WI38 (cell line): Measurements from ENCODE around the gene MAPK8IP3.

Source experiments
- H3K4me3 ChIP-seq: 2 replicates; pipeline ENCODE4 v1.5.1; 2011; ENCODE audit warnings: low read depth, mild to moderate bottlenecking, control low read depth, low read length
- CTCF ChIP-seq: IDR thresholded peaks from 2 replicates; pipeline ENCODE4 v1.5.1; 2012; ENCODE audit warnings: low read depth, mild to moderate bottlenecking, control low read depth, low read length

The MAPK8IP3 gene

GRCh38 chr16:1743376-1744337 is 37.7 kb downstream of the MAPK8IP3 start:
- no peak overlapping the region for H3K4me3 ChIP-seq
- no peak for TF ChIP-seq CTCF

- TF ChIP-seq CTCF: no peak
- no peak overlapping the region for H3K4me3 ChIP-seq
Observed at GRCh38 chr16:1744338-1744840, 38.4 kb downstream of the MAPK8IP3 start.

- 0 out of 2 replicates have a peak overlapping the region, but pooled peaks have one; percentile 16 for H3K4me3 ChIP-seq
- no peak for TF ChIP-seq CTCF
Observed at GRCh38 chr16:1745181-1745899, 39.3 kb downstream of the MAPK8IP3 start.

GRCh38 chr16:1745900-1746692 is 40.1 kb downstream of the MAPK8IP3 start:
- no peak for TF ChIP-seq CTCF
- H3K4me3 ChIP-seq: 0 out of 2 replicates have a peak overlapping the region, but pooled peaks have one; percentile 16

- TF ChIP-seq CTCF: no peak
- H3K4me3 ChIP-seq: no peak overlapping the region
Observed at GRCh38 chr16:1746693-1747195, 40.7 kb downstream of the MAPK8IP3 start.

- no peak for TF ChIP-seq CTCF
- no peak overlapping the region for H3K4me3 ChIP-seq
Observed at GRCh38 chr16:1747934-1748333, 41.9 kb downstream of the MAPK8IP3 start.
